HL-60 (cell line): Measurements from ENCODE around the gene GAS1.

Experiments
- DNase-seq, 2 experiments: peaks; one replicate each; pipeline ENCODE4 v3.0.0-alpha.2; 2010 to 2020; ENCODE audit warnings: low read depth in 1 of 2, low spot score in 1 of 2
- H3K27ac ChIP-seq: fragments of 250-450 bp; sonication (Bioruptor Pico); replicated peaks from 2 replicates; pipeline ENCODE4 v1.5.1; 2020; ENCODE audit warnings: mild to moderate bottlenecking, moderate library complexity
- H3K27me3 ChIP-seq: fragments of 250-450 bp; sonication (Bioruptor Pico); 2 replicates; pipeline ENCODE4 v1.5.1; 2021; ENCODE audit warnings: mild to moderate bottlenecking, moderate library complexity; ENCODE audit not compliant: insufficient read depth, poor library complexity, severe bottlenecking
- H3K4me3 ChIP-seq: replicated peaks from 2 replicates; pipeline ENCODE4 v1.5.1; 2011; ENCODE audit warnings: mild to moderate bottlenecking, control low read depth, low read length; ENCODE audit not compliant: insufficient read depth
- CTCF ChIP-seq: IDR thresholded peaks from one replicate; pipeline ENCODE4 v1.5.1; 2011; ENCODE audit warnings: low read length, control low read depth, inconsistent platforms; ENCODE audit not compliant: insufficient read depth
- GABPA ChIP-seq: IDR thresholded peaks from 2 replicates; pipeline ENCODE4 v1.6.1; 2012; ENCODE audit warnings: low read depth
- POLR2AphosphoS5 ChIP-seq: IDR thresholded peaks from 2 replicates; pipeline ENCODE4 v1.6.1; 2012; ENCODE audit warnings: low read depth
- REST ChIP-seq: IDR thresholded peaks from 2 replicates; pipeline ENCODE4 v1.6.1; 2012; ENCODE audit warnings: low read depth; ENCODE audit not compliant: insufficient replicate concordance
- SPI1 ChIP-seq: IDR thresholded peaks from 2 replicates; pipeline ENCODE4 v1.6.1; 2012; ENCODE audit warnings: low read depth, mild to moderate bottlenecking, borderline replicate concordance

The GAS1 gene

GRCh38 chr9:86918556-86918955, 28.8 kb downstream of the GAS1 start:
- DNase-seq: no peak
- Histone ChIP-seq H3K4me3 (no peak overlapping the region), H3K27me3 (no peaks in the 10 kb centered on the region), H3K27ac (no peak overlapping the region)
- TF ChIP-seq POLR2AphosphoS5: no peak
- TF ChIP-seq SPI1: no peak
- no peak for TF ChIP-seq REST
- no peak for TF ChIP-seq CTCF
- no peak for TF ChIP-seq GABPA

GRCh38 chr9:86912210-86912609, 35.1 kb downstream of the GAS1 start:
- DNase-seq: no peak
- Histone ChIP-seq H3K4me3 (no peak overlapping the region), H3K27ac (no peak overlapping the region), H3K27me3 (no peaks in the 10 kb centered on the region)
- TF ChIP-seq SPI1 (peak; percentile 86), POLR2AphosphoS5 (no peak)

- Histone ChIP-seq H3K27ac (no peak overlapping the region), H3K27me3 (no peaks in the 10 kb centered on the region), H3K4me3 (no peak overlapping the region)
- TF ChIP-seq GABPA: no peak
- no peak for TF ChIP-seq SPI1
- TF ChIP-seq REST: no peak
- TF ChIP-seq POLR2AphosphoS5: no peak
- no peak for TF ChIP-seq CTCF
- DNase-seq: no peak
Measured at GRCh38 chr9:86909388-86909787, 37.9 kb downstream of the GAS1 start.

- peaks cover 3% of the 10 kb centered on the region for H3K27me3 ChIP-seq
- no peak overlapping the region for H3K4me3 ChIP-seq
- TF ChIP-seq CTCF: no peak
- TF ChIP-seq GABPA: no peak
- no peak for TF ChIP-seq POLR2AphosphoS5
- no peak for TF ChIP-seq SPI1
- no peak for TF ChIP-seq REST
- DNase-seq: no peak
- H3K27ac ChIP-seq: no peak overlapping the region
Measured at GRCh38 chr9:86908261-86908660, 39.0 kb downstream of the GAS1 start.
